ENCODE results near the gene RALGAPA2.
A peak's percentile ranks its signal among the peaks of the same experiment; 100 is the strongest.

The RALGAPA2 gene

DNA sequence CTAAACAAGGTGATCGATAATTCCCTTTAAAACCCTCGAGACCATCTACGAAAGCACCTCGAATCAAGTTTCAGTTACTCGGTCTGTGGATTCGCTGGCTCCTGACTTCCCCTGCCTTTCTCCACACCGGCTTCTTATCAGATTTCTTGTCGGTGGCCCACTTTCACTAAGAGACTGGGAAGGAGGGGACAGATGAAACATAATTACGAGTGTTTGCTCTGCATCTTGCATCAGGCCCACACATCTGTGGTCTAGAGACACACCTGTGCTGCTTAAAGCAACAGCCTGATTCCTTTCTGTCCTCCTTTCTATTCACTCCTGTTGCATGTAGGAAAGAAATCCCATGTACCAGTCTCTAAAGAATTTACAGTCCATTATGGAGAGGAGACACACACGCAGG lies 306.8 kb downstream of the RALGAPA2 start:
- DNase-seq (ENCODE audit: low read depth, low spot score) = no peak

DNA sequence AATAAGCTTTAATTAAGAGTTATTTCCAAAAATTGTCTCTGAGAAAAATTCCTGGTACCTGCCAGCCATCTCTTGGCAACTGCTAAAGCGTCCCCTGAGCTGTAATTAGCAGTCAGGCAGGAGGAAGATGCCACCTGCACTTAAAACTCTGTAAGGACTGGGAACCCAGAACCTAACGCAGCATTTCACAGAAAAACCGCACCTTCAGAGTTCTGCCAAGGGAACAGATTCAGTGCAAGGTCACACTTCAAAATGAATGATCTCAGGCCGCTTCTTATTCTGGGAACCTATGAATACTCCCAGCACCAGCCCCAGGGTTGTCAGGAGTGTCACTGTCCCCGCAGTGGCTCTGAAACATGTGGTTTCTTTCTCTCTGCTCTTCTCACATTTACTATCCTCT lies 307.8 kb downstream of the RALGAPA2 start:
- no peak for DNase-seq (ENCODE audit: low read depth, low spot score)

DNA sequence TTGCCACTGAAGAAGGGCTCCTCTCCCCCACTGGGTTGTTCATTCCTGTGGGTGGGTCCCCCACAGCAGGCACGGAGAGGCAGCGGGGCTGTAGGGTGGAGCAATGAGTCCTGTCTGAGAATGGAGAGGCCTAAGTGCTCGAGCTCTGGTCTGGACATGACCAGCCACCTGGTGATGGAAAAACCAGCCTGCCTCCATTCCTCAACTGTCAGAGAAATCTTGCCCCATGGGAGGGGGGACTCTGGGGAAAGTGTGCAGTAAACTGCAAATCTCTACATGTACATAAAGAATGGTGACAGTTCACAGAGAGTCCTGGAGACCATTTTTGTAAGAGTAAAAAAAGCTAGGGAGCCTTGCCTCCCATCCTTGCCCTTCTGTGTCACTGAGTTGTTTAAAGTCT lies 310.5 kb downstream of the RALGAPA2 start:
- DNase-seq (ENCODE audit: low read depth, low spot score) = no peak

DNA sequence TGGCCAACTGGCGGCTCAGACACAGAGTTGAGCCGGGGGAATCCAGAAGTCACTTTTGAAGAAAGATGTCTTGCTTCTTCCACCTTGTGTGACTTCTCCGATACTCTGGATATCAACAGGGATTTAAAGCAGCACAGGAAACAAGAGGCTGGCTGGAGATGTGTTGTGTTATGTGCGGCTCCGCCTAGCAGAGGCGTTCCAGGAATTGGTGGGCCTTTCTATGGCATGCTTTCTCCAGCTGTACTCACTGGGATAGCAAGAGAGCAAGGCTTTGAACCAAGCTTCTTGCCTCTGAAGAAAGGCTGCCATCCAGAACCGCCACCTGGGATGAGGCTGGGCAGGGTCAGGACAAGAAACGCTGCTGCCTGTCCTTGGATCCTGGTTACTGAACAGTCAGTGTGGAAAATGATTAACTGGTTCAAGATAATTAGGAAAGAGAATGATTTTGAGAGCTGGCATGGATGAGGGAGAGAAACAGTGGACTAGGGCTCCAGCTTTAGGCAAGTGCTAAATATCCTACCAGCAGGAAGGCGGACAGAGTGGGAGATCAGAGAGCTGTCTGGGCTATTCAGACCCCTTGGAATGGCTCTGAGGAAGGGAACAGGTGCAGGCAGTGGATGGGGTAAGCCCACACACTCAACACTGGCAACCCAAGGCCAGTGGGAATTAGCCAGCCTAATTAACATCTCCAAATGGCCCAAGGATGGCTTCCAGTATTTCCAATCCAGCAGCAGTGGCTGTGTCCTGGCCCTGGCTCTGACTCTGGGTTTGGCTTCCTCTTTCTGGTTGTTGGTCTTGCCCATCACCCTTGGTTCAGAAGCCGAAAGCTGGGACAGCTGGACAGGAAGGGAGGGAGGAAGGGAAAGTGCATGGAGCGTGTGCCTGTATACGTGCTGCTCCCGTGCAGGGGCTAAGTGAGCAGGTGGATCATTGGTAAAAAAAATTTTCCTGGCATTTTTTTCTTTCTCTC lies 312.6 kb downstream of the RALGAPA2 start:
- DNase-seq (ENCODE audit: low read depth, low spot score) = no peak

DNA sequence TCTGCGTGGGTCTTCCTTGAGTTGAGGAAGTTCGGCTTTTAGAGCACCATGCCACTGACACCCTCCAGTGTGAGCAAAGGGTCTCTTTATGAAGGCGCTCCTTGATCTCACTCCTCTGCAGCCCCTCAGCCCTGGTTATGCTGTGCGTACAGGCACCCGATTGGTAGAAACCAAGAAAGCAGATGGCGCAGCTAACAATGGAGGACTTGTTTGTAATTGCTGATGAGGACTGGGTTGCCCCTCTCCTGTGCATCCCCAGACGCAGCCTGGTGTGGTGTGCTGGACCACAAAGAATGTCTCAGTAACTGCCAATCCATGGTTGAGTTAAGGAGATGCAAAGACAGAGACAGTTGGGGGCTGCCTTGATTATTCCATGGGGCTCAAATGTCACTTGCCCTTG lies 314.3 kb downstream of the RALGAPA2 start:
- no peak for DNase-seq (ENCODE audit: low read depth, low spot score)

DNA sequence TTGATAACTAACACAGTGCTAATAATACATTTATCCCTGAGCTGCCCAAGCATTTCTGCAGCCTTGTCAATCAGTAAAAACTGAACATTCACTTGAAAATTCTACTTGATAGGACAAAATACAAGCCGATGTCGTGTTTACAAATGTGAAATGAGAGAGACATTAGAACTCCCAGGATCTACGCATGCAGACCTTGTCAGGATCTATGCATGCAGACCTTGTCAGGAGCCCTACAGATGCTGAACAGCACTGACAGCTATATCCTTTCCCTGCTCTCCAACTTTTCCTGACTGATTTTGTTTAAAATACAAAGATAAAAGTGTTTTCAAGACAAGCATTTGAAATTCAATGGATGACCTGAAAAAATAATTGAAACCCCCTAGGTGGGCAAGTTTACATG lies 315.6 kb downstream of the RALGAPA2 start:
- DNase-seq (ENCODE audit: low read depth, low spot score) = no peak

DNA sequence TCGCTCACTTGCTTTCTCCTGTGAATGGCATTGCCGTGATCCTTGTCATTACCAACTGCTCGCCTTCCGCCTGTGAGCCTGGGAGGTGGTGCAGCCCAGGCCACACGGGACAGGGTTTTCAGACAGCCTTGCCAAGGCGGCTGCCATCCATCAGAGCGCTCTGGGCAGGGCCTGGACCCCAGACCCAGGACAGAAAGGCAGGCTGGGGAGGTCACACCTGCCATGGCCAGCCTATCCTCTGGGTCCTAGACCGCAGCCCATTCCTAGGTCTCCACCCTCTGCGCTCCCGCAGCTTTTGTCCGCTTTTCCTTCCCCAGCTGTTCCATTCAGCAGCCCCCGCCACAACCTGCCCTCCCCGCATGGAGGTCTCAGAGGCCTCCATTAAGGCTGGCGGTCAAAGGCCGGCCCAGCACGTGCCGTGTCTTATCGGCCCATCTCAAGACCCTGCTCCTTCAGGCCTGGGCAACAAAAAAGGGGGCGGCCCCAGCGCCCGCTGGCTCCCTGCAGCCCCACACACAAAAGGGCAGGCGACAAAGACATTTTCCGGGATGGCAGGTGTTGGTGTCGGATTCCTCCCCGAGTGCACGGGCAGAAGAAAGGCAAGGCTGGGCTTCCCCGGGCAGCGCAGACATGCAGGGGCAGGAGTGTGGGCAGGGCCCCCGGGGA lies 316.4 kb downstream of the RALGAPA2 start:
- peak; percentile 45 for DNase-seq (ENCODE audit: low read depth, low spot score)

DNA sequence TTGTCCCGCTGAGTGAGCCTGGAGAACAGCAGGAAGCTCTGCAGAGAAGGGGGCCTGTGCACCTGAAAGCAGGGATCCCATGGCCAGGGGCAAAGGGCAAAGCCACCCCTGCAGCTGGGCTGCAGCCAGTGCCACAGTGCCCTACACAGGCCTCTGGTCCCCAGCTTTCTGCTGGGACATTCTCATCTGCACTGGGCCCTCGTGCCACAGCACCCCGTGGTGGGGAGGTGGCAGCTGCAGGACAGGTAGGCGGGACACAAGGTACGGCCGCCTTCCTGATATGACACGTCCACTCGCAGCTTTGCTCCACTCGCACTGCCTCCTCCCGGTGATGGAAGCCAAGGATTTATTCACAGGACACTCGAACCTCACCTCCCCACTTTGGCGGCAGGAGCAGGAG lies 317.4 kb downstream of the RALGAPA2 start:
- no peak for DNase-seq (ENCODE audit: low read depth, low spot score)

DNA sequence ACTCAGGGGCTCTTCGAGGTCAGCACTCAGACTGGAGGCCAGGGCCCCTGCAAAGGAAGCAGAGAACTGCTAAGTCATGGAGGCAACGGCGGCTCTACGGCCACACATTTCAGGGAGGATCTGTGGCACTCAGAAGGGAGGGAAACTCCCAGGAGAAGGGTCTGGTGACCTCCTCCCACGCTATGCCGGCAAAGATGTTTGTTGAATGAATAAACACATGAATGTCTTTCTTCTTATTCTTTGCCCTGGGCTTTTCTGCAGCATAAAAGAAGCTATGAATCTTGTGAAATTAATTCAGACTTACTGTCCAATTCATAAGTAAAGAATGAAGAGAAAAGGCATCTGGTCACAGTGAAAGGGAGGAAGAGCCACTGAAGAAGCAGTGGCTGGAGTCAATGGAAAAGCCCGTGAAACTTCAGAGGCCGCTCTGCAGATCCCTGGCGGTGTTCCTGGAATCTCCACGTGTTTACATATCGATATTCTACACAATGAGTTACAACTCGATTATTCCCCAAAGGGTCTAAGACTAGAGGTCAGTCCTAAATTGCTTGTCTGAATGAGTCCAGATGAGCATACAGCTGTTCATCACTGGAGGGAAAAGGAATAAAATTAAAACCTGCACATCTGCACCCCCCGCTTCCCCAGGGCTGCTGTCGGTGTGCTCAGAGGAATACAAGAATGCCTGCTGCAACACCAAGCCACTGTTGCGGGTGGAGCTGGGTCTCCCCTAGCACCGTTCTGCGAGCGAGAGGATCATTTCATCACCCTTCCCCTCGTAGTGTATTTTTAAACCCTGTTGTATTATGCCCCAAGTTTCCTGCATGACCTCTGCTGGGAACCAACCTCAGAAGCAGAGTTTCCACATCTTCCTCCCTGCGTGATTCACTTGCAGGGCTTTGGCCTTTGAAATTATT lies 319.0 kb downstream of the RALGAPA2 start:
- no peak for DNase-seq (ENCODE audit: low read depth, low spot score)

DNA sequence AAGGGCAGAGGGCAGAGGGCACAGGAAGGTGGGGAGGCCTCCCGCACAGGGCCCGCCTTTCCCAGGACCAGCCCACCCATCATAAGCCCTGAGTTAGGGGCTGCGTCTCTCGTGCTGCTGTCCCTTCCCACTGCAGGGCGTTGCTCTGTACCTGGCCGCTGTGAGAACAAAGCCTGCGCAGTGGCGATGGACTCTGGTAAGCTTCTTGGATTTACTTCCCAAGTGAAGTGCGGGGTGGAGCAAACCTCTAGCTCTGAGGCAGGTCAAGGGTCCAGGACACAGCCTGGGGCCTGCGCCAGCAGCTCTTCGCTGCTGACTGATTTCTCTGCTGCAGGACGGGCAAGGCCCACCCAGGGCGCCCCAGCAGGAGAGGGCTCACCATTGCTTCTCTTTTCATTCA lies 320.7 kb downstream of the RALGAPA2 start:
- DNase-seq (ENCODE audit: low read depth, low spot score) = no peak

DNA sequence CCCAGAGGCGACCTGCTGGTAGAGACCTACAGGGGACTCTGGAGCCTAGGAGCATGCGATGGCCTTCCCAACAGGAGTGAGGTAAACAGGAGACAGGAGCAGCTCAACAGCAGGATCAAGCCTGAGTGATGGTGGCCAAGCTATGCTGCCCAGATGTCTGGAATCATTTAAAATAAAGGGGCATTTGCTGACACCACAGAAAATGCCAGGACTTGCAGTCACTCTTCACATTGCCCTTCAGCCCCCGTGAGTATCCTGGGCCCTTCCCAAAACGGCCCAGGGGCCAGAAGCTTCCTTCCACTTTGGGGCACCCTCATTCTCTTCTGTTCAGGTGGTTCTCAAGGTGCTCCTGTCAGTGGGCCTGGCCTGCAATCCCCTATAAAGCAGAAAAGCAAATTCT lies 321.3 kb downstream of the RALGAPA2 start:
- DNase-seq (ENCODE audit: low read depth, low spot score) = no peak

DNA sequence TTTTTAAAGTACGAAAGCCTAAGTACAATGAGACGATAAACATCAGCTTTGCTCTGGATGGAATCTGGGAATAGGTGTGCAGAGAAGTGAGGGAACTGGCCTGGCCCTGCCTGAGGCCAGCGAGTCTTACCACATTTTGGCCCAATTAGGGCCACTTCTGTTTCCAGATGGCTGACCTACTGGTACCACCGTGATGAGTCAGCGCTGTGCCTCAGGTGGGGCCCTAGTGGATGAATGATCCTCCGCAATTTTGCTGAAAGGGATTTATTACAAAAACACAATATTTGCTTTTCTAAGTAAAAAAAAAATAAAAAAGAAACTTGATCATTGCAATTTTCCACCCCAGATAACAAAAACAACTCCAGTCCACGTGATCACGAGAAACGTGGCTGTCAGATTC lies 322.1 kb downstream of the RALGAPA2 start:
- no peak for DNase-seq (ENCODE audit: low read depth, low spot score)

DNA sequence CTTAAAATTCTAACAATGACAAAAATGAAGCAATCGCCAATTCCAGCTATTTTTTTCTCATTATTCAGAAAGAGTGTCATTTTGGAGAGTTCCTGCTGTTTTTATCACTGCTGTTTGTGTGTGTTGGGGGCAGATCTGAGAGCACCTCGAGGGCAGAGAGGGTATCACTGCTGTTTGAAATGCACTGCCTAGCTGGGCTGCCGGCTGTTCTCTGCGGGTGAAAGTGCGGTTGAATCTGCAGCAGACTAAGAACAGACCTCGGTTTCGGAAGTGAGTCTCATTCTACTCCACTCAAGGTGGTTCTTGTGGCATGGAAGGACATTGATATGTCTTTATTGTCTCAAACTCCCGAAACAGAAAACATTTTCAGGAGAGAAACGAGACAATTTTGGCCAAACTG lies 326.3 kb downstream of the RALGAPA2 start:
- DNase-seq (ENCODE audit: low read depth, low spot score) = no peak

DNA sequence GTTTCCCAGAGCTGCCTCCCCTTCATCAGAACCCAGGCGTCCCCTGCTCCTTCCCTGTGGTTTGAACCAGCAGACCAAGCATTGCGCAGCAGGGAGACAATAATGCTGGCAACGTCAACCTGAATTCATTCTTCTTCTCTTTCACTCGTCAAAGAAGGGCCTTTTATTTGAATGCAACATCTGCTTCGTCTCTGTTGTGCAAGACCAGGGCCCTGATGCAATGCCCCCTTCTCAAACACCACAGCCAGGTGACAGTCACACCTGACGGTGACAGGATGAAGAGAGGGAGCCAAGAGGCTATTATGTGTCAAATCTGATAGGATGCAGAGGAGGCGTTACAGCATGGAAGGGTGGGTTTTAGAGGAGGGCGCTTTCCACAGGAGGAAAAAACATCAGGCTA lies 336.6 kb downstream of the RALGAPA2 start:
- DNase-seq (ENCODE audit: low read depth, low spot score) = no peak

DNA sequence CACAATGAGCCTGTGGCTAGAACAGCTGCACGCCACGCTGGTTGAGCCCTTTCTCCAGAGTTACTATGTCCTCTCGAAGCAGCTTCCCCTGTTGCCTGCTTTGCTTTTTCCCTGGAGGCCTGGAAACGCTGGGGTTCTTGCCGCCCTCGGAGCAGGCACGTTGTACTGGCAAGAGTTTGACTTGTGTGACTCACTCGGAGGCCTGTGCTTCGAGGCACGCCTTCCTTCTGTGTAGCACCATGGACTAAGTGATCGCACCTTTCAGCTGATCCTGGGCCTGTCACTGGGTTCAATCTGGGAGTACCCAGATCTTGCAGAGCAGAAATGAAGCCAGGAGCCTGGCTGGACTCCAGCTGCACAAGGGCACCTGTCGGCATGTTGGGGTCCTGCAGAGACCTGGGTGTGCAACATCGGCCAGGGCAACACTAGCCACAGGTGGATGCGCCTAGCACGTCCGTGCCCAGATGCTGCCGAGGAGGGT lies 339.3 kb downstream of the RALGAPA2 start:
- DNase-seq (ENCODE audit: low read depth, low spot score) = peak; percentile 65

DNA sequence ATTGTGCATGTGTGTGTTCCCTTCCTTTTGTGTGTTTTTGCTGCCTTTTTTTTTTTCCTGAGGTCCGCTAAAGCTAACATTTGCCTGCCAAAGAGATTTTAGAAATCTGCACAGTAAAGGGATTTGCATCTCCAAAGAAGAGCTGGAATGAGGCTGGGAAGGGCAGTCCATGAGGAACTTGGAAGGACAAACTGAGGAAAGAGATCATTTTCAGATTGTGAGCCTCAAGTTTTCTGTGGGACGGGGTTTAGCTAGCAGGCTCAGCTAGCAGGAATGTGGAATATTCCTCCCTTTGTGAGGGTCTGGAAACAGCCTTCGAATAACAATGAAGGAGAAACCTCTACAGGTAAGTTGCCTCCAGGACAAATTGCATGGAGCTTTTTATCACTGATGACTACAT lies 340.8 kb downstream of the RALGAPA2 start:
- DNase-seq (ENCODE audit: low read depth, low spot score) = peak; percentile 59

DNA sequence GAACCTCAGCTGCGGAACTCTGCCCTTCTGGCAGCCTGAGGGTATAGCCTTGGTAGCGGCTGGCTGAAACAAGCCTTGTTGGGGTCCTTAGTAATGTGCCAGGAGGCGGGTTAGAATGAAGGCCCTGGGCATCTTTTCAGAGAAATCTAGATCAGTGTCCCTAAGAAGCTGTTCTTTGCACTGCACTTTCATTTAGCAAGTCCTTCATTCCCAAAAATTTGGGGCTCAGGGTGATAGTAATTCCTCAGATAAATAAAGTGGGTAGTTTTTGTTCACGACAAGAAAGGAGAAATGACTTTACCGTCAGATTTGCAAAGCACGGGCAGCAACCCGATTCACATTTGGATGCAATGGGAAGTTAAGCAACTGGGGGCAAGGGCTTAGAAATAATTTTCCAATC lies 341.4 kb downstream of the RALGAPA2 start:
- no peak for DNase-seq (ENCODE audit: low read depth, low spot score)

DNA sequence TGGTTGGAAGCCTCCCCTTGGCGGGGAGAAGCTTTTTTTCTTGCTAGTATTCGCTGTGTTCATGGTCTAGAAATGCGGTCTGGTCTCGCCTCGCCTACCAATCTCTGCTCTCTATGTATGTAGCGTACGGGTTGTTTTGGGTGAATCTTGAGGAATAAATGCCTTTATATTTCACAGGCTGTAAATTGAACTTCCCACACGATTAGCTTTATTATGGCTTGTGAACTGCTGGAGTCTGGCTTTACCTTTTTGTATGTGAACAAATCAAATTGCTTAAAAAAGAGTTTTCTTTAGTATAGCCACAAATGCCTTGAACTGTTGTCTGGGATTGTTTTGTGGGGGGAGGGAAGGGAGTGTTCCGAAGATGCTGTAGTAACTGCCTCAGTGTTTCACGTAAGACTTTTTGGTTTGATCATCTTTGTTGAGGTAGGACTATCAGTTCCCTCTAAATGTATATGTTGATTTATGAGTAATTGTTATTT lies 342.3 kb downstream of the RALGAPA2 start:
- no peak for DNase-seq (ENCODE audit: low read depth, low spot score)

DNA sequence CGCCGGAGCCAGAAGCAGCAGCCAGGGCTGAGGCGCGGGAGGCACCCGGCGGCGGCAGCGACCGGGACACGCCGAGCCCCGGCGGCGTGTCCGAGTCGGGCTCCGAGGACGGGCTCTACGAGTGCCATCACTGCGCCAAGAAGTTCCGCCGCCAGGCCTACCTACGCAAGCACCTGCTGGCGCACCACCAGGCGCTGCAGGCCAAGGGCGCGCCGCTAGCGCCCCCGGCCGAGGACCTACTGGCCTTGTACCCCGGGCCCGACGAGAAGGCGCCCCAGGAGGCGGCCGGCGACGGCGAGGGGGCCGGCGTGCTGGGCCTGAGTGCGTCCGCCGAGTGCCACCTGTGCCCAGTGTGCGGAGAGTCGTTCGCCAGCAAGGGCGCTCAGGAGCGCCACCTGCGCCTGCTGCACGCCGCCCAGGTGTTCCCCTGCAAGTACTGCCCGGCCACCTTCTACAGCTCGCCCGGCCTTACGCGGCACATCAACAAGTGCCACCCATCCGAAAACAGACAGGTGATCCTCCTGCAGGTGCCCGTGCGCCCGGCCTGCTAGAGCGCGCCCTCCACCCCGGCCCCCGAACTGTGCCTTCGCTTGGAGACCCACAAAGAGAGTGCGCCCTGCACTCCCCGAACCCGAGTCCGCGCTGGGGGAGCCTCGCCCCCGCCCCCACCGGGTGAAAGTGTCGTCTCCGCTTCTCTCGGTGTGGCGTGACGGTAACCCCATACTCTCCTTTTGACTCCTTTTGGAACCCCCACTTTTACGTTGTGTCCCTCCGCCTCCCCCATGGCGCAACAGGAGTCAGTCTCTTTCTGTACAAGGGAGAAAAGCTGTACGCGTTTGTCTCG lies 343.0 kb downstream of the RALGAPA2 start:
- DNase-seq (ENCODE audit: low read depth, low spot score) = peak; percentile 63

DNA sequence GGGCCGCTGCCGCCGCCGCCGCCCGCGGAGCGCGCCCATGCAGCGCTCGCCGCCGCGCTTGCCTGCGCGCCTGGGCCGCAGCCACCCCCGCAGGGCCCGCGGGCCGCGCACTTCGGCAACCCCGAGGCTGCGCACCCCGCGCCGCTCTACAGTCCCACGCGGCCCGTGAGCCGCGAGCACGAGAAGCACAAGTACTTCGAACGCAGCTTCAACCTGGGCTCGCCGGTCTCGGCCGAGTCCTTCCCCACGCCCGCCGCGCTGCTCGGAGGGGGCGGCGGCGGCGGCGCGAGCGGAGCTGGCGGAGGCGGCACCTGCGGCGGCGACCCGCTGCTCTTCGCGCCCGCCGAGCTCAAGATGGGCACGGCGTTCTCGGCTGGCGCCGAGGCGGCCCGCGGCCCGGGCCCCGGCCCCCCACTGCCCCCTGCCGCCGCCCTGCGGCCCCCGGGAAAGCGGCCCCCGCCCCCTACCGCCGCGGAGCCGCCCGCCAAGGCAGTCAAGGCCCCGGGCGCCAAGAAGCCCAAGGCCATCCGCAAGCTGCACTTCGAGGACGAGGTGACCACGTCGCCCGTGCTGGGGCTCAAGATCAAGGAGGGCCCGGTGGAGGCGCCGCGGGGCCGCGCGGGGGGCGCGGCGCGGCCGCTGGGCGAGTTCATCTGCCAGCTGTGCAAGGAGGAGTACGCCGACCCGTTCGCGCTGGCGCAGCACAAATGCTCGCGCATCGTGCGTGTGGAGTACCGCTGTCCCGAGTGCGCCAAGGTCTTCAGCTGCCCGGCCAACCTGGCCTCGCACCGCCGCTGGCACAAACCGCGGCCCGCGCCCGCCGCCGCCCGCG lies 343.8 kb downstream of the RALGAPA2 start:
- DNase-seq (ENCODE audit: low read depth, low spot score) = peak; percentile 24

Measured in ELF-1 (cell line).